ENCODE measurements around the gene CPSF4.
A peak's percentile ranks its signal among the peaks of the same experiment; 100 is the strongest.
"Not testable (repeated sequence)": the region's sequence is repeated elsewhere in the genome, so short reads cannot be mapped to it uniquely, and the experiment has no call there.

Gene CPSF4

DNA sequence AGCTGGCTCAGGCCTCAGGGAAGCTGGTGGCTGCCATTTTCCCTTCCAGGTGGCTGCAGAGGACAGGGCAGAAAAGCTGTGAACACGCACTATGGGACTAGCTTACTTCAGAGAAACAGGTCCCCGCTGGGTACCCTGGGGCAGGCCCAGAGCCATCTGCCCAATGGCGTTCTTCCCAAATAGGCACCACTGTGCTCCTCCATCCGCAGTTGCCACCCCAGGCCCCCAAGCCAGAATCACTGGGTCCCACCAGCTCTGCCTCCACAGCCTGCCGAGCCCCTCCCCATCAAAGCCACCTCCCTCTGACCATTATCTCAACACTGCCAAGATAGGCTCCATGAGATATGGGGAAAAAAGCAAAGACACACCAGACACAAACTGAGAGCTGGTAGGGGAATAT is 18.5 kb upstream of the CPSF4 start:
- TF ChIP-seq POLR2AphosphoS5 (IDR thresholded peaks at IDR 0.05; ENCODE audit: low read depth, low read length) (peak; percentile 53), POU2F2 (IDR thresholded peaks at IDR 0.05; ENCODE audit: low read depth, low read length) (no peak)
- DNase-seq (ENCODE audit: insufficient read length, low spot score) (no peak), FAIRE-seq (no peak)

DNA sequence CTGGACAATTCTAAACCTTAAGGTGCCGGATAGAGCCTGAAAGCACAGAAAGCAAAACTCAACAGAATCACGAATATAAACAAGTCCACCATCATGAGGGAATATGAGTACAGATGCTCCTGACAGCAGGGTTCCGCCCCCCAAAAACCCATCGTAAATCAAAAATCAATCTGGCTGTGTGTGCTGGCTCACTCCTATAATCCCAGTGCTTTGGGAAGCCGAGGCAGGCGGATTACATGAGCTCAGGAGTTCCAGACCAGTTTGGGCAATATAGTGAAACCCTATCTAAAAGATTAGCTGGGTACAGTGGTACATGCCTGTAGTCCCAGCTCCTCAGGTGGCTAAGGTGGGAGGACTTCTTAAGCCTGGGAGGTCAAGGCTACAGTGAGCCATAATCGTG is 17.8 kb upstream of the CPSF4 start:
- no peak for TF ChIP-seq POU2F2 (IDR thresholded peaks at IDR 0.05; ENCODE audit: low read depth, low read length)
- TF ChIP-seq TAF1 (IDR thresholded peaks at IDR 0.05; ENCODE audit: low read depth, low read length): no peak
- TF ChIP-seq POLR2A (IDR thresholded peaks at IDR 0.05; ENCODE audit: low read depth, low read length): no peak
- no peak for TF ChIP-seq PAX5 (IDR thresholded peaks at IDR 0.05; ENCODE audit: insufficient read depth, low read length, severe bottlenecking)
- TF ChIP-seq SPI1 (IDR thresholded peaks at IDR 0.05; ENCODE audit: low read depth, low read length): no peak
- no peak for TF ChIP-seq POLR2AphosphoS5 (IDR thresholded peaks at IDR 0.05; ENCODE audit: low read depth, low read length)
- FAIRE-seq: no peak

DNA sequence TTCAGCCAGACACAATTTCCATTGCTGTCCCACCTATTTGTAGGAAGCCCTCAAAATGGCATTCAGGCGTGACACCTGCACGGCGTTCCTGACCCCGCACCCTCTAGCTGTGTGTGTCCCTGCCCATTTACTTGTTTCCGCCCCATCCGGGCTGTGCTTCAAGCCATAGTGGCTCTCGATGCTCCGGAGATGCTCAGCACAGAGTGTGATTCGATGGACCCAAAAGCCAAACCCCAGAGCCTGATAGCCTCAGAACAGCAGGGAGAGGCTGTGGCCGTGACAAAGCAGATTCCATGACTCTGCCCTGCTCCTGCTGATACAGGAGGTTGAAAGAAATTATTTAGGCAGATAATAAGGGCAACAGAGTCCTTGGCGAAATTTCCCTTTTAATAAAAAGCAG is 16.6 kb upstream of the CPSF4 start:
- DNase-seq (ENCODE audit: insufficient read length, low spot score) (no peak), FAIRE-seq (no peak)
- TF ChIP-seq TAF1 (IDR thresholded peaks at IDR 0.05; ENCODE audit: low read depth, low read length): no peak
- TF ChIP-seq POU2F2 (IDR thresholded peaks at IDR 0.05; ENCODE audit: low read depth, low read length): no peak
- no peak for TF ChIP-seq SPI1 (IDR thresholded peaks at IDR 0.05; ENCODE audit: low read depth, low read length)
- no peak for TF ChIP-seq POLR2AphosphoS5 (IDR thresholded peaks at IDR 0.05; ENCODE audit: low read depth, low read length)
- no peak for TF ChIP-seq POLR2A (IDR thresholded peaks at IDR 0.05; ENCODE audit: low read depth, low read length)
- TF ChIP-seq PAX5 (IDR thresholded peaks at IDR 0.05; ENCODE audit: insufficient read depth, low read length, severe bottlenecking): no peak

More for the DNA sequence above, 17.8 kb upstream of the CPSF4 start:
- no peak for DNase-seq (ENCODE audit: insufficient read length, low spot score)

DNA sequence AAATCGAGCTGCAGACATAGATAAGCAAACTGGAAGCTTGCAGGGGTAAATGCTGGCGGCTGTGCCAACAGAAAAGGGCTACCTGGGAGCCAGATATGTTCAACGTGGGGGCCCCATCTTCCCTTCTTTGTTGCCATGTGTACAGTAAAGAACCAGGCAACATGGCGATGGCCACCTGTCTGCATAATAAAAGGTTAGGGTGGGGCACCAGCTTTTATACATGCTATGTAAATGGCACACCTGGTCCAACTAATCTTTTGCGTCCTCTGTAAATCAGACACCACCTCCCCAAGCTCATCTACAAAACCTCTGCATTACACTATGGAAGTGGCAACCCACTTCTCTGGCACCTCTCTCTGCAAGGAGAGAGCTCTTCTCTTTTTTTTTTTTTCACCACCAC is 16.1 kb upstream of the CPSF4 start:
- TF ChIP-seq POU2F2 (IDR thresholded peaks at IDR 0.05; ENCODE audit: low read depth, low read length) (no peak), POLR2A (IDR thresholded peaks at IDR 0.05; ENCODE audit: low read depth, low read length) (no peak), TAF1 (IDR thresholded peaks at IDR 0.05; ENCODE audit: low read depth, low read length) (no peak), POLR2AphosphoS5 (IDR thresholded peaks at IDR 0.05; ENCODE audit: low read depth, low read length) (no peak), SPI1 (IDR thresholded peaks at IDR 0.05; ENCODE audit: low read depth, low read length) (no peak), PAX5 (IDR thresholded peaks at IDR 0.05; ENCODE audit: insufficient read depth, low read length, severe bottlenecking) (no peak)
- no peak for DNase-seq (ENCODE audit: insufficient read length, low spot score)
- no peak for FAIRE-seq

DNA sequence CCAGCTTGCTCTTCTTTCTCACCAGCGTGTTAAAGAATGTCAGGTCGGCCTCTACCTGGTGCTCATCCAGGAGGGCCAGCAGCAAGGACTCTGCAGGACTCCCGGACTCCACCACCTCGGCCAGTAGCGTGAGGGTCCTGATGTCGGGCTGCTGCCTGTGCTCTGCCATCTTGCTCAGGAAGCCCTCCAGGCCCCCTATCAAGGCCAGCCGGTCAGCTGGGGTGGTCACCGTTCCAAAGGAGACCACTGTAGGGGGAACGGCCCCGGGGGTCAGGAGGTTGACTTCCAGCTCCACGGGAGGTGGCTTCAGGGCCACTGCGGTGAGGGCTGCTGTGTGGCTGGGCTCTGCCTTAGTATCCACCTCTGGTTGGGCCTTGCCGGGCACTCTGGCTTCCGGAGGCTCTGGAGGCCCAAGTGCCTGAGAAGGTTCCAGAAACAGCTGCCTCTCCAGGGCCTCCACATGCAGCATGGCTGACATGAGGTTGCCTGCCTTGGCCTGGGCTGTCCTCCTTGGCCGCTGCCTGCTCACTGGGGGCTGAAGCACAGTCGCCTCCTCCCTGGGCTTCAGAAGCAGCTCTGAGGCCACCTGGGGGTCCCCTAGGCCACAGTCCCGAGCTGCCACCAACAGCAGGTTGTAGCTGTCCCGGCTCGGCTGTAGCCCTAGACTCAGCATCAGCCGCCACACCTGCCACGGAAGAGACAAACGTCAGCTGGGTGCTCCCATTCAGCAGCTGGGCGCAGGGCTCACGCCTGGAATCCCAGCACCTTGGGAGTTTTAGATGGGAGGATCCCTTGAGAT is 13.6 kb upstream of the CPSF4 start:
- no peak for TF ChIP-seq POU2F2 (IDR thresholded peaks at IDR 0.05; ENCODE audit: low read depth, low read length)
- TF ChIP-seq POLR2AphosphoS5 (IDR thresholded peaks at IDR 0.05; ENCODE audit: low read depth, low read length): no peak
- TF ChIP-seq TAF1 (IDR thresholded peaks at IDR 0.05; ENCODE audit: low read depth, low read length): no peak
- TF ChIP-seq PAX5 (IDR thresholded peaks at IDR 0.05; ENCODE audit: insufficient read depth, low read length, severe bottlenecking): no peak
- TF ChIP-seq POLR2A (IDR thresholded peaks at IDR 0.05; ENCODE audit: low read depth, low read length): no peak
- no peak for DNase-seq (ENCODE audit: insufficient read length, low spot score)
- FAIRE-seq: no peak

DNA sequence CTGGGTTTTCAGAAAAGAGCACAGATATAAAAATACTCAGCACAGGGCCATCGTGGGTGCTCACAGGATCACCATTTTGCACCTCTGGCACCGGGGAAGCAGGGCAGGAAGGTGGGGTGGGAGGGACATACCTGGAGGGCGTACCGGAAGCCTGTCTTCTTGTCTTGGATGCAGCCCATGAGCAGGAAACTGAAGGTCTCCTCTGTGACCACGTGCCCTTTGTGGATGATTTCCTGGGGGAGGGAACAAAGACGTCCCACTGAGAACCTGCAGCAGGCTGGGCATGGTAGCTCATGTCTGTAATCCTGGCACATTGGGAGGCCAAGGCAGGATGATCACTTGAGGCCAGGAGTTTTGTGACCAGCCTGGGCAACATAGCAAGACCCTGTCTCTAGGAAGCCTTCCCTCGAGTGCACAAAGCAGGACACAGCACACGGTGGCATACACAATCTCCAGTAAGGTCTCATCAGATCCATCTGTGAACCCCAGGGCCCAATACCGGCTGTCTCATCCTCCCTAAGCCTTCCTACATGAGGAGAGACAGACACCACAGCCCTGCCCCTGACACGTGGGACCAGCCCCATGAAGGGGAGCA is 9.7 kb upstream of the CPSF4 start:
- FAIRE-seq: no peak
- no peak for DNase-seq (ENCODE audit: insufficient read length, low spot score)
- TF ChIP-seq POLR2AphosphoS5 (IDR thresholded peaks at IDR 0.05; ENCODE audit: low read depth, low read length) (no peak), POLR2A (IDR thresholded peaks at IDR 0.05; ENCODE audit: low read depth, low read length) (no peak), POU2F2 (IDR thresholded peaks at IDR 0.05; ENCODE audit: low read depth, low read length) (no peak), PAX5 (IDR thresholded peaks at IDR 0.05; ENCODE audit: insufficient read depth, low read length, severe bottlenecking) (no peak), SPI1 (IDR thresholded peaks at IDR 0.05; ENCODE audit: low read depth, low read length) (no peak), TAF1 (IDR thresholded peaks at IDR 0.05; ENCODE audit: low read depth, low read length) (no peak)

DNA sequence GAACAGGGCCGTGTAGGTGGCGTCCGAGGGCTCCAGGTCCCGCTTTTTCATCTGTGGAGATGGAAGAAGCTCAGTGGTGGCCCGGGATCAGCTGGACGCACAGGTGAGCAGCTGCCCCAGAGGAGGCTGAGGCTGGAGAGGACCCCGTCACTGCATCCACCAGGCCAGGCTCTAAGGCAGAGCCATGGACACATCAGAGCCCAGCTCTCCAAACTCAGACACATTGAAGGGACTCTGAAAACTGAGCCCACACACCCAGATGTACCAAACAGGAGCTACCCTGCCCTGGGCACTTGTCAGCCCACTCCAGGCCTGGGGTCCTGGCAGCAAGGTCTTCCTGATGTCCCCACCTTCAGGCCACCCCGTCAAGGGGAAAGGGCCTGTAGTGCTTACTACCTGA is 9.0 kb upstream of the CPSF4 start:
- TF ChIP-seq POLR2A (IDR thresholded peaks at IDR 0.05; ENCODE audit: low read depth, low read length) (no peak), POU2F2 (IDR thresholded peaks at IDR 0.05; ENCODE audit: low read depth, low read length) (no peak), SPI1 (IDR thresholded peaks at IDR 0.05; ENCODE audit: low read depth, low read length) (no peak)
- DNase-seq (ENCODE audit: insufficient read length, low spot score): no peak
- no peak for FAIRE-seq

DNA sequence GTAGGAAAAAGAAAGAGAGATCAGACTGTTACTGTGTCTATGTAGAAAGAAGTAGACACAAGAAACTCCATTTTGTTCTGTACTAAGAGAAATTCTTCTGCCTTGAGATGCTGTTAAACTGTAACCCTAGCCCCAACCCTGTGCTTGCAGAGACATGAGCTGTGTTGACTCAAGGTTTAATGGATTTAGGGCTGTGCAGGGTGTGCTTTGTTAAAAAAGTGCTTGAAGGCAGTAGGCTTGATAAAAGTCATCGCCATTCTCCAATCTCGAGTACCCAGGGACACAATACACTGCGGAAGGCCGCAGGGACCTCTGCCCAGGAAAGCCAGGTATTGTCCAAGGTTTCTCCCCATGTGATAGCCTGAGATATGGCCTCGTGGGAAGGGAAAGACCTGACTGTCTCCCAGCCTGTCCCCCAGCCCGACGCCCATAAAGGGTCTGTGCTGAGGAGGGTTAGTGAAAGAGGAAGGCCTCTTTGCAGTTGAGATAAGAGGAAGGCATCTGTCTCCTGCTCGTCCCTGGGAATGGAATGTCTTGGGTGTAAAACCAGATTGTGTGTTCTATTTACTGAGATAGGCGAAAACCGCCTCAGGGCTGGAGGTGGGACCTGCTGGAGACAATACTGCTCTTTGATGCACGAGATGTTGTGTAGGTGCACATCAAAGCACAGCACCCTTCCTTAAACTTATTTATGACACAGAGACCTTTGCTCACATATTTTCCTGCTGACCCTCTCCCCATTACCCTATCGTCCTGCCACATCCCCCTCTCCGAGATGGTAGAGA is 6.8 kb upstream of the CPSF4 start:
- FAIRE-seq; DNase-seq (ENCODE audit: insufficient read length, low spot score): not testable (repeated sequence)

DNA sequence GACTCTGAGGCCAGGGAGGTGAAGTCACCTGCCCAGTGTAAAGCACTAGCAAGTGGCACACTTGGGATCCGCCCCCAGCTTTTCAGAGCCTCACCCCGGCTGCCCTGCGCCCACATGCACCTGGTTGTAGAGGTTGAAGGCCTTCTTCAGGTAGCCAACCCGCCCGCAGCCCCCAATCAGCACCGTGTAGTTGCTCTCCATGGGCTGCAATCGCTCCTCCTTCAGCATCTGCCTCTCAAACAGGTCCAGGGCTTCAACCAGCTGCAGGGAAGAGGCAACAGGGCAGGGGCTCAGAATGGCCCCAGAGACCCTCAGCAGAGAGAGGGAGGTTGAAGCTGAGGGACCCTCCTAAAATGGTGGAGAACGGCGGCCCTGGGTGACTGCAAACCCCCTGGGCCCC is 5.6 kb upstream of the CPSF4 start:
- FAIRE-seq (no peak), DNase-seq (ENCODE audit: insufficient read length, low spot score) (no peak)
- TF ChIP-seq SPI1 (IDR thresholded peaks at IDR 0.05; ENCODE audit: low read depth, low read length) (no peak), PAX5 (IDR thresholded peaks at IDR 0.05; ENCODE audit: insufficient read depth, low read length, severe bottlenecking) (no peak), TAF1 (IDR thresholded peaks at IDR 0.05; ENCODE audit: low read depth, low read length) (no peak)

DNA sequence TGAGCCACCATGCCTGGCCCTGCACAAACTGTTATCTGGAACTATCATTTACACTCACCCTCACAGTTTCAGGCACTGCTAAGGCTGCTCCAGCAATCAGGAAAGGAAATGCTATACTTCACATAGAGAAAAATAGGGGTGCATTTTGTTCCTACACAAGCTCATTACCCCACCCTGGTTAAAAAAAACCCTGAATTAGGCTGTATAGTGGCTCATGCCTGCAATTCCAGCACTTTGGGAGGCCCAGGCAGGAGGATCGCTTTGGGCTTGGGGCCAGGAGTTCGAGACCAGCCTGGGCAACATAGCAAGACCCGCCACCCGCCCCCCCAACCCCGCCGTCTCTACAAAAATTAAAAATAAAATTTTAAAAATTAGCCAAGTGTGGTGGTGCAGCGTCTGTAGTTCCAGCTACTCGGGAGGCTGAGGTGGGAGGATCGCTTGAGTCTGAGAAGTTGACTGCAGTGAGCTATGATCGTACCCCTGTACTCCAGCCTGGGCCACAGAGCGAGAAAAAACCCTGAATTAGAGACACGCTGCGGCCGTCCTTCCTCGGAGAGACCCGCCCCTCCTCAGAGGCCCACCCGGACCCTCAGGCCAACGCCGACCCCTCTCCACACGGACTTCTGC is 684 bp upstream of the CPSF4 start:
- TF ChIP-seq TAF1 (IDR thresholded peaks at IDR 0.05; ENCODE audit: low read depth, low read length): no peak
- no peak for TF ChIP-seq PAX5 (IDR thresholded peaks at IDR 0.05; ENCODE audit: insufficient read depth, low read length, severe bottlenecking)
- TF ChIP-seq POU2F2 (IDR thresholded peaks at IDR 0.05; ENCODE audit: low read depth, low read length): no peak
- no peak for TF ChIP-seq SPI1 (IDR thresholded peaks at IDR 0.05; ENCODE audit: low read depth, low read length)
- TF ChIP-seq POLR2A (IDR thresholded peaks at IDR 0.05; ENCODE audit: low read depth, low read length): no peak
- no peak for TF ChIP-seq POLR2AphosphoS5 (IDR thresholded peaks at IDR 0.05; ENCODE audit: low read depth, low read length)
- peak; percentile 71 for FAIRE-seq
- DNase-seq (ENCODE audit: insufficient read length, low spot score): no peak
